Common myeloid progenitor, CD34-positive (primary cell): ENCODE data around the gene TATDN3.

ENCODE experiments used
- CTCF ChIA-PET: fragments of 350-600 bp; sonication (Branson Sonifier 250); formaldehyde crosslinking; loops from one replicate; lab custom pipeline; 2021; ENCODE audit warnings: antibody characterized with exemption; lab: Charles Lee
- POLR2A ChIA-PET: fragments of 350-600 bp; sonication (Branson Sonifier 250); formaldehyde crosslinking; loops from one replicate; lab custom pipeline; 2021; ENCODE audit warnings: antibody characterized with exemption; lab: Charles Lee
- DNase-seq, 3 donors: peaks; one replicate each; pipeline versions ENCODE4 v3.0.0 to v3.0.0-alpha.2; 2013
- H3K27ac ChIP-seq, 2 experiments: 1 replicate in 1 of 2; 2 replicates in 1 of 2; pipeline ENCODE4 v1.7.0; 2013; ENCODE audit warnings: inconsistent platforms in 2 of 2, low read length in 2 of 2, mild to moderate bottlenecking in 2 of 2, low read depth in 1 of 2, moderate library complexity in 1 of 2; ENCODE audit not compliant: severe bottlenecking in 2 of 2, insufficient read depth in 1 of 2, poor library complexity in 1 of 2
- H3K27me3 ChIP-seq, 5 experiments: replicated peaks in 2 of 5; 1 replicate in 3 of 5; 2 replicates in 2 of 5; pipeline versions ENCODE4 v1.6.1 to v1.7.0; 2013; ENCODE audit warnings: low read length in 4 of 5, mild to moderate bottlenecking in 2 of 5, moderate library complexity in 2 of 5, inconsistent platforms in 1 of 5; ENCODE audit not compliant: insufficient read depth in 5 of 5, control insufficient read depth in 4 of 5
- H3K36me3 ChIP-seq, 4 experiments: 1 replicate in 2 of 4; 2 replicates in 2 of 4; pipeline versions ENCODE4 v1.6.1 to v1.7.0; 2013; ENCODE audit warnings: low read length in 3 of 4, control low read depth in 1 of 4, mild to moderate bottlenecking in 1 of 4; ENCODE audit not compliant: control insufficient read depth in 4 of 4, insufficient read depth in 4 of 4
- H3K4me1 ChIP-seq, 4 experiments: 1 replicate in 3 of 4; 2 replicates in 1 of 4; pipeline versions ENCODE4 v1.6.1 to v1.7.1; 2013; ENCODE audit warnings: low read length in 3 of 4, mild to moderate bottlenecking in 3 of 4, control low read depth in 1 of 4, inconsistent platforms in 1 of 4, moderate library complexity in 1 of 4; ENCODE audit not compliant: control insufficient read depth in 4 of 4, insufficient read depth in 4 of 4; ENCODE audit errors: control extremely low read depth in 1 of 4
- H3K4me3 ChIP-seq, 7 experiments: 1 replicate in 4 of 7; 2 replicates in 3 of 7; pipeline versions ENCODE4 v1.5.1 to v1.7.0; 2013; ENCODE audit warnings: mild to moderate bottlenecking in 7 of 7, low read length in 6 of 7, moderate library complexity in 6 of 7, inconsistent platforms in 2 of 7, low read depth in 2 of 7, control low read depth in 1 of 7; ENCODE audit not compliant: insufficient read depth in 4 of 7, control insufficient read depth in 1 of 7; ENCODE audit errors: extremely low read depth in 1 of 7
- H3K9me3 ChIP-seq, 5 experiments: 1 replicate in 4 of 5; 2 replicates in 1 of 5; pipeline versions ENCODE4 v1.6.1 to v1.7.1; 2013; ENCODE audit warnings: low read length in 4 of 5, mild to moderate bottlenecking in 2 of 5, inconsistent platforms in 1 of 5, low read depth in 1 of 5, moderate library complexity in 1 of 5; ENCODE audit not compliant: control insufficient read depth in 4 of 5, insufficient read depth in 2 of 5; ENCODE audit errors: control extremely low read depth in 1 of 5
- WGBS: methylation state at CpG from one replicate; pipeline ENCODE4 v1.1.5; 2013; ENCODE audit not compliant: insufficient coverage; 5-methylcytosine and 5-hydroxymethylcytosine counted together

TATDN3 gene

DNA sequence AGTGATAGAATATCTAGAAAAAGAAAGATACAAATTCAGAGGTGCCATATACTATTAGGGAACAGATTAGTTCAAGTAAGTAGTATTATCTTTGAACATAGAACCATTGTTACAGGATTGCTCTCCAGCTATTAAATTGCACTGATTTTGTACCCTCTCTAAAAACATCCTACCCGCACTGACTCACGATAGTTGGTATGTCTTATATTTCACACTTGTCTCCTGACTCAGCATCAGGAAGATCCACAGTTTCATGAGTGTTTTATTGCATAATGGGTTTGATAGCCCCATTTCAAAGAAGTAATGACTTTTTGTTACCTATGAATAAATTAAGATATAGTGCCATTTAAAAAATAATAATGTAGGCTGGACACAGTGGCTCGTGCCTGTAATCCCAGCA is 6.0 kb downstream of the TATDN3 start:
- no peaks in the 10 kb centered on the region for H3K9me3 ChIP-seq
- ChIA-PET CTCF (interaction anchor here (1.6 kb wide), 1 partner anchor 35 kb away, joined by 3 read pairs; no protein-coding TSS in a partner anchor), POLR2A (no interaction called here)
- H3K4me3 ChIP-seq = no peak overlapping the region
- H3K36me3 ChIP-seq = peaks cover 5 to 39% (median 17%) of the 10 kb centered on the region in 4 experiments
- no peaks in the 10 kb centered on the region for H3K27me3 ChIP-seq
- DNase-seq = no peak
- 100% methylated on average over 1 of the region's 3 CpGs for WGBS
- H3K4me1 ChIP-seq = peaks cover 0 to 17% (median 7%) of the 10 kb centered on the region in 4 experiments
- no peak overlapping the region for H3K27ac ChIP-seq

DNA sequence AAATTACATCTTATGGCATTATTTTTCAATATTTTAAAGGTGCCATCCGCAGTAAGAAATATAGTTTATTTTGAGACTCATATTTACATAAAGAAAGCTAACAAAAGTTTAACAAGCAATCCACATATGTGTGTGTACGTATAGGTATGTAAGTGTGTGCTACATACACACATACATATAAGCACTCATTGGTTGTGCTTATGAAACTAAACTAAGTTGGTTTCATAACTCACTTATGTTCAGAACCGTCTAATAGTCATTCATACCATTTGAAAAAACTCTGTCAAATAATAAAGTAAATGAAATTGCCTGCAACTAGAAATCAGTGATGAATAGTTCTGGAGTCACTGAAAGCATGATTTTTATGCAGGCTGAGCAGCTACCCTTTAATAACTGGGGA is 14.1 kb downstream of the TATDN3 start:
- Histone ChIP-seq H3K27ac (no peak overlapping the region), H3K4me3 (no peak overlapping the region), H3K36me3 (peaks cover 6 to 38% (median 9%) of the 10 kb centered on the region in 4 experiments), H3K9me3 (no peaks in the 10 kb centered on the region), H3K4me1 (no peaks in the 10 kb centered on the region), H3K27me3 (no peaks in the 10 kb centered on the region)
- no peak for DNase-seq
- ChIA-PET POLR2A (no interaction called here), CTCF (interaction anchor here (1.0 to 2.4 kb wide), 4 partner anchors 8 to 190 kb away, joined by 3 to 8 read pairs (median 4); partner anchors contain the start of genes NSL1 and TATDN3)
- WGBS = no CpG with 5 or more reads among the region's 3 CpGs

DNA sequence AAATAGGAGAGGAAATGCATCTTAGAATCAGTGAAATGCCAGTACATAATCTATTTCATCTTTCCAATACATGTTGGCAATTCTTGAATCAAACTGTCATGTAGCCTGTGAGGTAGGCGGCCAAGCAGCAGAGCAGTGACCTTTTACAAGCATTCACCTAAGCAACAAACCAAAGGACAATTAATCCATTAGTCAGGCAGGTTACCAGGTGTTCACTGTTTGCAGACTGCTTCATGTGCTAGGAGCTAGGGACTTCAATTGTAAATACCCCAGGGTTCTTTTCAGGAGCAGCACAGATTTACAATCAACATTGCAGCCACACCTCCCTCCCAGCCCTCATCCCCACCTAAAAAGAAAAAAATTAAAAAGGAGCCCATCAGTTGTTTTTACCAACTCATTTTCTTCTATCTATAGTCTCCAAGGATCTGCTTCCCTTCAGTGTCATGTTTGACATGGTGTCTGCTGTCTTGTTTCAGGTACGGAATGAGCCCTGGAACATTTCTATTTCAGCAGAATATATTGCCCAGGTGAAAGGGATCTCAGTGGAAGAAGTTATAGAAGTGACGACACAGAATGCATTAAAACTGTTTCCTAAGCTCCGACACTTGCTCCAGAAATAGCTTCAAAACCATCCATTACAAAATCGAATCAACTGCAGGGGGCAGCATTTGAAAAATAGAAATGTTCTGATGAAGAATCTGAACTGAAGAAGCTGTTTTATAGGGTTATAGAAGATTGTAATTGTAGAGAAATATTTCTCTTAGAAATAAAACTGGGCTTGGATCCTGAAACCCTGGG is 23.0 kb downstream of the TATDN3 start:
- Histone ChIP-seq H3K27me3 (no peaks in the 10 kb centered on the region), H3K4me1 (peaks cover 0 to 11% (median 8%) of the 10 kb centered on the region in 4 experiments), H3K36me3 (peaks cover 0 to 8% (median 1%) of the 10 kb centered on the region in 4 experiments), H3K27ac (no peak overlapping the region), H3K4me3 (no peak overlapping the region), H3K9me3 (no peaks in the 10 kb centered on the region)
- WGBS = 90% methylated on average over 2 of the region's 5 CpGs
- CTCF ChIA-PET = interaction anchor here (0.6 to 1.5 kb wide), 9 partner anchors 10 to 185 kb away, joined by 3 to 16 read pairs (median 4); no protein-coding TSS in a partner anchor
- peak in 2 of 3 donors; percentile 52 to 64 for DNase-seq
- POLR2A ChIA-PET = no interaction called here

DNA sequence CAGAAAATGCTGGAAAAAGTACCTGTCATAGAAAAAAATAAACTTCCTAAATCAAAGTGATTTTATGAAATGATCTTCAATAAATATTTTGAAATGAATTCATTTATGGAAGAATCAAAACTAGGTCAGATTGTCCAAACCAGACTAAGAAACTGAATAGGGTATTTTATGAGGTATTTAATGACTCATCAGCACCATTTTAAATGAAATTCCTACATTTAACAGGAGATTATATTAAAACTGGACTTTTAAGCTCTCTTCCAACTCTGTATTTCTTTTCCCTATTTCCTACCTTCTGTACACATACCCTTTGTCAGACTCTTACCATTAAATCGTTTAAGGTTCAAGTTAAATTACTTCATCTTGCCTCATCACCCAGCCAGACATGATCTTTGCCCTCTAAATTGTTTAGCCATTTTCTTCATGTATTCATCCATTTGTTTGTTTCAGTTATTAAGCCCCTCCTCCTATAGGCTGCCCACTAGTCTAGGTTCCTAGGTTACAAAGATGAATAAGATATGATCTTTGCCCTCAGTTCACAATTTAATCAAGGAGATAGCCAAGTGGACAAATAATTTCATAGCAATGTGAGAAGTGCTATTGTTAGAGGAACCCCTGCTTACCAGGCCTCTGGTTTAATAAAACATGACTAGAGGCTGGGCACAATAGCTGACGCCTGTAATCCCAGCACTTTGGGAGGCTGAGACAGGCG is 25.0 kb downstream of the TATDN3 start:
- Histone ChIP-seq H3K27me3 (no peaks in the 10 kb centered on the region), H3K4me3 (no peak overlapping the region), H3K4me1 (peaks cover 3 to 18% (median 14%) of the 10 kb centered on the region in 4 experiments), H3K9me3 (no peaks in the 10 kb centered on the region), H3K27ac (no peak overlapping the region), H3K36me3 (peaks cover 0 to 6% (median 0%) of the 10 kb centered on the region in 4 experiments)
- no peak for DNase-seq
- WGBS = 100% methylated on average over 1 of the region's 3 CpGs
- POLR2A ChIA-PET = no interaction called here
- CTCF ChIA-PET = interaction anchor here (1.4 kb wide), 1 partner anchor 174 kb away, joined by 3 read pairs; no protein-coding TSS in a partner anchor

DNA sequence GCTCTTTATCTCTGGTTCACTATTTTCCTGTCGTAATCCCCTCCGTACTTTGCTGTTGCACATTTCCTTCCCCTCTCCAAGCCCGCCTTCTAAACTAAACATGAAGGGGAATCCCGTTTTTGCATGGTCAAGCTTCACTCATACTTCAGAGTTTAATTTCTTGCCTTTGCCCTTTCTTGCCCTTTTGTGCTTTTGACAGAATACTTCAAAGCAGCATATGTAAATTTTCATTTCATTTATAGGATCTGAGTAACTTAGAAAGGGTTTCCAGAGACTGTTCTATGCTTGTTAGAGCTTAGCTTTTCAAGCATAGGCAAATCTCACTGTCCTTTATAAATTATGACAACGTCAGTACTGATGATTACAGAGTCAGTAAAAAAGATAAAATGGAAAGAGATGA is 28.0 kb downstream of the TATDN3 start:
- H3K36me3 ChIP-seq = peaks cover 0 to 3% (median 0%) of the 10 kb centered on the region in 4 experiments
- H3K4me3 ChIP-seq = peak overlapping the region in 5 of 7 experiments; percentile 20 to 72 (median 60)
- H3K4me1 ChIP-seq = peaks cover 3 to 18% (median 14%) of the 10 kb centered on the region in 4 experiments
- H3K27me3 ChIP-seq = no peaks in the 10 kb centered on the region
- WGBS = 0% methylated on average over 3 of the region's 5 CpGs
- peak; percentile 39 to 59 (median 57) for DNase-seq
- H3K27ac ChIP-seq = peak overlapping the region; percentile 74 to 79
- ChIA-PET POLR2A (interaction anchor here (0.6 to 0.9 kb wide), 3 partner anchors 38 to 133 kb away, joined by 3 read pairs; no protein-coding TSS in a partner anchor), CTCF (interaction anchor here (1.0 to 1.9 kb wide), 4 partner anchors 9 to 175 kb away, joined by 3 to 7 read pairs (median 3); no protein-coding TSS in a partner anchor)
- peaks cover 0 to 10% (median under 1%) of the 10 kb centered on the region in 5 experiments for H3K9me3 ChIP-seq

DNA sequence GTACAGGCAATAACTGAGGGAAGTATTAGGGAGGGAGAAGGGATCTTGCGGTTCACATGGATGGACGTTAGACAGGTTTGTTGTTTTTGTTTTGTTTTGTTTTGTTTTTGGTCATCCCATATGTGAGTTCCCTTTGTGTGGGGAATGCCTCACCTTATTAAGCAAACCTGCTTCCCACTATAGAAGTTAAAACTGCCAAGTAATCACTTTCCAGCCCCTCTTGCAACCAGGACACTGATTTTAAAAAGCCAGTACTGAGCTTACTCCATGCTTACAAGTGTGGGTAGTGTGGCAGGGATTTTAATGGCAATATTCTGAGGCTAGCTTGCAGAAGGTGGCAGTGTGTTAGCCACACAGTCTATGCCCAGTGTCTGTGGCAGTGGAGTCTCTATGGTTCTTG is 29.3 kb downstream of the TATDN3 start:
- no CpG with 5 or more reads among the region's 2 CpGs for WGBS
- no peak for DNase-seq
- no peaks in the 10 kb centered on the region for H3K27me3 ChIP-seq
- peaks cover 3 to 18% (median 14%) of the 10 kb centered on the region in 4 experiments for H3K4me1 ChIP-seq
- H3K4me3 ChIP-seq = no peak overlapping the region
- no peak overlapping the region for H3K27ac ChIP-seq
- ChIA-PET CTCF (interaction anchor here (0.9 to 1.9 kb wide), 4 partner anchors 8 to 174 kb away, joined by 3 to 7 read pairs (median 4); no protein-coding TSS in a partner anchor), POLR2A (interaction anchor here (0.6 kb wide), 1 partner anchor 78 kb away, joined by 3 read pairs; no protein-coding TSS in a partner anchor)
- H3K36me3 ChIP-seq = no peaks in the 10 kb centered on the region
- peaks cover 0 to 22% (median 10%) of the 10 kb centered on the region in 5 experiments for H3K9me3 ChIP-seq
